ENCODE measurements around the gene CAPN10.

Gene CAPN10

DNA sequence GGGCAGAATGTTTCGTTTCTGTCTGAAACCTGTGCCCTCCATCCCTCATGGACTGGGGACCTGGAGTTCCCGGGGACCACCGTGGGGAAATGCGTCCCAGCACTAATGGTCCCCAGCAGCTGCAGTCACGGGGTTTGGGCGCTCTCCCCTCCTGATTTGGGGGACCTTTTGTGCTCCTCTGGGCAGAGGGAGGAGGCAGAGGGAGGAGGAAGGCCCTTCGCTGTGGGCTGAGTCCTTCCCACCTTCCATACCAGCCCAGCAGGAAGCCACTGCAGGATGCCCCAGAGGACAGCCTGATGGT lies 41.9 kb downstream of the CAPN10 start:
- no peak for DNase-seq (ENCODE audit: low read depth, low spot score)
- in situ Hi-C loops (cut with HindIII; ENCODE audit: low sequenced_read_pairs) = no loop called here
- TF ChIP-seq, protein P1, sequence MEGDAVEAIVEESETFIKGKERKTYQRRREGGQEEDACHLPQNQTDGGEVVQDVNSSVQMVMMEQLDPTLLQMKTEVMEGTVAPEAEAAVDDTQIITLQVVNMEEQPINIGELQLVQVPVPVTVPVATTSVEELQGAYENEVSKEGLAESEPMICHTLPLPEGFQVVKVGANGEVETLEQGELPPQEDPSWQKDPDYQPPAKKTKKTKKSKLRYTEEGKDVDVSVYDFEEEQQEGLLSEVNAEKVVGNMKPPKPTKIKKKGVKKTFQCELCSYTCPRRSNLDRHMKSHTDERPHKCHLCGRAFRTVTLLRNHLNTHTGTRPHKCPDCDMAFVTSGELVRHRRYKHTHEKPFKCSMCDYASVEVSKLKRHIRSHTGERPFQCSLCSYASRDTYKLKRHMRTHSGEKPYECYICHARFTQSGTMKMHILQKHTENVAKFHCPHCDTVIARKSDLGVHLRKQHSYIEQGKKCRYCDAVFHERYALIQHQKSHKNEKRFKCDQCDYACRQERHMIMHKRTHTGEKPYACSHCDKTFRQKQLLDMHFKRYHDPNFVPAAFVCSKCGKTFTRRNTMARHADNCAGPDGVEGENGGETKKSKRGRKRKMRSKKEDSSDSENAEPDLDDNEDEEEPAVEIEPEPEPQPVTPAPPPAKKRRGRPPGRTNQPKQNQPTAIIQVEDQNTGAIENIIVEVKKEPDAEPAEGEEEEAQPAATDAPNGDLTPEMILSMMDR (IDR thresholded peaks at IDR 0.05; ENCODE audit: low read depth, low read length) = no peak
- no peak overlapping the region for H3K4me3 ChIP-seq (ENCODE audit: low read depth, low read length)

DNA sequence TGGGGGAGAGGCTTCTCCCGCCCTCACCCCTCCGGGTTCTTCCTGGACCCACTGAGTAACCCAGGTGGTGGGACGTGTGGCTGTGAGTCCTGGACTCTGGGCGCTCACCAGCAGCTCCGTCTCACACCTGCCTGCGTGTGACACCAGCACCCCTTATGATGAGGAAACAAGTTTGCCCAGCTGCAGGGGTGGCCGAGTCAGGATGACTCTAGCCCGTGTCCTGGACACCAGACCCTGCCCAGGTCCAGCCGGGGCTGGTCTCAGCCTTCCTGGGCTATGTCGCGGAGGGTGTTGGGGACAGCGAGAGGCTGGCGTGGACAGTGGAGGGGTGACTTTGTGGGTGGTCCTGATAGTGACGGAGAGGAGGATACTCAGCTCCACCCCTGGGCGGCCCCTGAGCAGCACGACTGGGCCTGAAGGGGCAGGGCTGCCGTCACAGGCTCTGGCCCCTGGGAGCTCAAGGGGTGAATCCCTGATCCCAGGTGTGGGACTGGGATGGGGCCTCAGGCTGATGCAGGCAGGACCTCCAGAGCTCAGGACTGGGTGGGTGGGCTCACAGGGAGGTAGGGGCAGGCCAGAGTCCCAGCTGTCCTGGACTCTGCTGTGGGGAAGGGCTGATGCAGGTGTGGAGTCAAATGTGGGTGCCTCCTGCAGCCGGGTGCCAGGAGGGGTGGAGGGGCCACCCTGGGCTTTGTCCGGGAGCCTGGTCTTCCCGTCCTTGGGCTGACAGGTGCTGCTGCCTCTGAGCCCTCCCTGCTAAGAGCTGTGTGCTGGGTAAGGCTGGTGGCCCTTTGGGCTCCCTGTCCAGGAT lies 42.5 kb downstream of the CAPN10 start:
- TF ChIP-seq, protein P1 (IDR thresholded peaks at IDR 0.05; ENCODE audit: low read depth, low read length) = no peak
- H3K4me3 ChIP-seq (ENCODE audit: low read depth, low read length) = no peak overlapping the region
- in situ Hi-C loops (cut with HindIII; ENCODE audit: low sequenced_read_pairs) = no loop called here
- no peak for DNase-seq (ENCODE audit: low read depth, low spot score)

DNA sequence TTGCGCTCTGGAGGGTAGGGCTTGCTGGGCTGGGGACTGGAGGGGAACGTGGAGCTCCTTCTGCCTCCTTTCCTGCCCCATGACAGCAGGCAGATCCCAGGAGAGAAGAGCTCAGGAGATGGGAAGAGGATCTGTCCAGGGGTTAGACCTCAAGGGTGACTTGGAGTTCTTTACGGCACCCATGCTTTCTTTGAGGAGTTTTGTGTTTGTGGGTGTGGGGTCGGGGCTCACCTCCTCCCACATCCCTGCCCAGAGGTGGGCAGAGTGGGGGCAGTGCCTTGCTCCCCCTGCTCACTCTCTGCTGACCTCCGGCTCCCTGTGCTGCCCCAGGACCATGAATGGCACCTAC lies 43.1 kb downstream of the CAPN10 start:
- in situ Hi-C loops (cut with HindIII; ENCODE audit: low sequenced_read_pairs) = no loop called here
- DNase-seq (ENCODE audit: low read depth, low spot score) = no peak
- H3K4me3 ChIP-seq (ENCODE audit: low read depth, low read length) = no peak overlapping the region
- TF ChIP-seq, protein P1 (IDR thresholded peaks at IDR 0.05; ENCODE audit: low read depth, low read length) = no peak

DNA sequence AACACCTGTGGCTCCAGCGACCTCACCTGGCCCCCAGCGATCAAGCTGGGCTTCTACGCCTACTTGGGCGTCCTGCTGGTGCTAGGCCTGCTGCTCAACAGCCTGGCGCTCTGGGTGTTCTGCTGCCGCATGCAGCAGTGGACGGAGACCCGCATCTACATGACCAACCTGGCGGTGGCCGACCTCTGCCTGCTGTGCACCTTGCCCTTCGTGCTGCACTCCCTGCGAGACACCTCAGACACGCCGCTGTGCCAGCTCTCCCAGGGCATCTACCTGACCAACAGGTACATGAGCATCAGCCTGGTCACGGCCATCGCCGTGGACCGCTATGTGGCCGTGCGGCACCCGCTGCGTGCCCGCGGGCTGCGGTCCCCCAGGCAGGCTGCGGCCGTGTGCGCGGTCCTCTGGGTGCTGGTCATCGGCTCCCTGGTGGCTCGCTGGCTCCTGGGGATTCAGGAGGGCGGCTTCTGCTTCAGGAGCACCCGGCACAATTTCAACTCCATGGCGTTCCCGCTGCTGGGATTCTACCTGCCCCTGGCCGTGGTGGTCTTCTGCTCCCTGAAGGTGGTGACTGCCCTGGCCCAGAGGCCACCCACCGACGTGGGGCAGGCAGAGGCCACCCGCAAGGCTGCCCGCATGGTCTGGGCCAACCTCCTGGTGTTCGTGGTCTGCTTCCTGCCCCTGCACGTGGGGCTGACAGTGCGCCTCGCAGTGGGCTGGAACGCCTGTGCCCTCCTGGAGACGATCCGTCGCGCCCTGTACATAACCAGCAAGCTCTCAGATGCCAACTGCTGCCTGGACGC lies 43.6 kb downstream of the CAPN10 start:
- in situ Hi-C loops (cut with HindIII; ENCODE audit: low sequenced_read_pairs) = no loop called here
- TF ChIP-seq, protein P1 (IDR thresholded peaks at IDR 0.05; ENCODE audit: low read depth, low read length) = no peak
- no peak for DNase-seq (ENCODE audit: low read depth, low spot score)
- no peak overlapping the region for H3K4me3 ChIP-seq (ENCODE audit: low read depth, low read length)

DNA sequence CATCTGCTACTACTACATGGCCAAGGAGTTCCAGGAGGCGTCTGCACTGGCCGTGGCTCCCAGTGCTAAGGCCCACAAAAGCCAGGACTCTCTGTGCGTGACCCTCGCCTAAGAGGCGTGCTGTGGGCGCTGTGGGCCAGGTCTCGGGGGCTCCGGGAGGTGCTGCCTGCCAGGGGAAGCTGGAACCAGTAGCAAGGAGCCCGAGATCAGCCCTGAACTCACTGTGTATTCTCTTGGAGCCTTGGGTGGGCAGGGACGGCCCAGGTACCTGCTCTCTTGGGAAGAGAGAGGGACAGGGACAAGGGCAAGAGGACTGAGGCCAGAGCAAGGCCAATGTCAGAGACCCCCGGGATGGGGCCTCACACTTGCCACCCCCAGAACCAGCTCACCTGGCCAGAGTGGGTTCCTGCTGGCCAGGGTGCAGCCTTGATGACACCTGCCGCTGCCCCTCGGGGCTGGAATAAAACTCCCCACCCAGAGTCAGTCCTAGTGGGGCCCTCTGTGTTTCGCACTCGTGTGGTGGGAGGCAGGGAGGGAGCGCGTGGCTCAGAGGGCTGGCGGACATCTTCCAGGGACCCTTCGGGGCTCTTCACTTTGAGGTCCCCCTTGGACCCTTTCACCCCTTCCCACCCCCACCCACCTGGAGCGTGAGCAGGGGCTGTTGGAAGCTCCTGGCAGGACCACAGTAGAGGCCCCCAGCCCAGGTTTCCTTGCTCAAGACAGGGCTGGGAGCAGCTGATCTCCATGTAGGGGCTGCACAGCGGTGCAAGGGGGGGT lies 44.4 kb downstream of the CAPN10 start:
- DNase-seq (ENCODE audit: low read depth, low spot score) = no peak
- in situ Hi-C loops (cut with HindIII; ENCODE audit: low sequenced_read_pairs) = no loop called here
- TF ChIP-seq, protein P1 (IDR thresholded peaks at IDR 0.05; ENCODE audit: low read depth, low read length) = no peak

DNA sequence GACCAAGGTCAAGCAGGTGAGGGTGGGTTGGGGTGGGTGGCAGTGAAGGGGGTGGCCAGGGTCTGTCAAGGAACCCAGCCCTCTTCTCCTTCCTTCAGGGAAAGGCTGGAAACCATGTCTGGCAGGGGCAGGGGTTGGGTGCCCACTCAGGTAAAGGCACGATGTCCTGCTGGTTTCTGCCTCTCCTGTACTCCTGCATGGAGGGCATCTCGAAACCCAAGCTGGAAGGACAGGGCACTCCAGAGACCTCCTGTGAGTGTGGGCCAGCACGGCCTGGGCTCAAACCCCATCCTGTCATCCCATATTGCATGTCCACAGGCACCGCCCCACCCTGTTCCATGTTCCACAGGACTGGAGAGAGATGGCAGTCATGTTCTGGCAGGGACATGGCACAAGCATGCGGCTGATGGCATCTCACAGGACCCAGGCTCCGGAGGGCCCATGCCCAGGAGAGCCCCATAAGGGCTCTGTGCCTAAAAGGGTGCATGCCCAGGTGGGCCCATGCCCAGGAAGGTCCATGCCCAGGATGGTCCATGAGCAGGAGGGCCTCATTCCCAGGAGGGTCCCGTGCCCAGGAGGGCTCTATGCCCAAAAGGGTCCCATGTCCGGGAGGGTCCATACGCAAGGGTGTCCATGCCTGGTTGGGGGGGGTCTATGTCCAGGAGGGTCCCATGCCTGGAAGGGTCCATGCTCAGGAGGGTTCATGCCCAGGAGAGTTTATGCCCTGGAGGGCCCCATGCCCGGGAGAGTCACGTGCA lies 45.2 kb downstream of the CAPN10 start:
- H3K4me3 ChIP-seq (ENCODE audit: low read depth, low read length) = no peak overlapping the region
- in situ Hi-C loops (cut with HindIII; ENCODE audit: low sequenced_read_pairs) = no loop called here
- DNase-seq (ENCODE audit: low read depth, low spot score) = no peak
- TF ChIP-seq, protein P1 (IDR thresholded peaks at IDR 0.05; ENCODE audit: low read depth, low read length) = no peak

More for the DNA sequence above, 44.4 kb downstream of the CAPN10 start:
- no peak overlapping the region for H3K4me3 ChIP-seq (ENCODE audit: low read depth, low read length)

Data from astrocyte of the spinal cord (primary cell).